ENCODE measurements around the gene OLAH.

- TF ChIP-seq POLR2A (IDR thresholded peaks at IDR 0.05) (no peak), CTCF (IDR thresholded peaks at IDR 0.05) (no peak)
Measured at GRCh38 chr10:15099886-15100285, 56.1 kb downstream of the OLAH start.
